22Rv1 (cell line): ENCODE results near the gene JSRP1.

Source experiments
- H3K27ac ChIP-seq: fragments of 450-650 bp; 2 replicates; pipeline ENCODE4 v1.5.1; 2017
- ZFX ChIP-seq: fragments of 450-650 bp; IDR thresholded peaks from 2 replicates; pipeline ENCODE4 v1.6.1; 2017; ENCODE audit warnings: antibody characterized with exemption, borderline replicate concordance
- TF ChIP-seq, protein P1 (sequence below): fragments of 450-650 bp; IDR thresholded peaks from 2 replicates; pipeline ENCODE4 v1.5.1; 2017; ENCODE audit warnings: mild to moderate bottlenecking

The JSRP1 gene

DNA sequence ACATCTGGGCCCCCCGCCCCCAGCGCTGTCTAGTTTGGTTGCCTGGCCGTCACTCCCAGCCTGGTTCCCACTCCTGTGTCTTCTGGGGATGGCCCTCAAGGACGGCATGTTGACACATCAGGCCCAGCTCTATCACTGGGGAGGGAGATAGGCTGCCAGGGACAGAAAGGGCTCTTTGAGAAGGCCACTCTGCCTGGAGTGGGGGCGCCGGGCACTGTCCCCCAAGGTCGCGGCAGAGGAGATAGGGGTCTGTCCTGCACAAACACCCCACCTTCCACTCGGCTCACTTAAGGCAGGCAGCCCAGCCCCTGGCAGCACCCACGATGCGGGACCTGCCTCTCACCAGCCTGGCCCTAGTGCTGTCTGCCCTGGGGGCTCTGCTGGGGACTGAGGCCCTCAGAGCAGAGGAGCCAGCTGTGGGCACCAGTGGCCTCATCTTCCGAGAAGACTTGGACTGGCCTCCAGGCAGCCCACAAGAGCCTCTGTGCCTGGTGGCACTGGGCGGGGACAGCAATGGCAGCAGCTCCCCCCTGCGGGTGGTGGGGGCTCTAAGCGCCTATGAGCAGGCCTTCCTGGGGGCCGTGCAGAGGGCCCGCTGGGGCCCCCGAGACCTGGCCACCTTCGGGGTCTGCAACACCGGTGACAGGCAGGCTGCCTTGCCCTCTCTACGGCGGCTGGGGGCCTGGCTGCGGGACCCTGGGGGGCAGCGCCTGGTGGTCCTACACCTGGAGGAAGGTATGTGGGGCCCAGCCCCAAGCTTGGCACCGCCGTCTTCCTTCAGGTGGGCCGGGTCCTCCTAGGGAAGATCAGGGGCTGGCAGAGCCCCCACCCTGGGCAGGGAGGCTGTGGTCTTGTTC is 7.0 kb downstream of the JSRP1 start, which contains the start of gene AMH:
TSS of gene AMH (plus strand) at position 314 of the 857 bp plus-strand sequence. CDS start at position 324, 10 bp downstream.
- no peak for TF ChIP-seq ZFX
- TF ChIP-seq, protein P1, sequence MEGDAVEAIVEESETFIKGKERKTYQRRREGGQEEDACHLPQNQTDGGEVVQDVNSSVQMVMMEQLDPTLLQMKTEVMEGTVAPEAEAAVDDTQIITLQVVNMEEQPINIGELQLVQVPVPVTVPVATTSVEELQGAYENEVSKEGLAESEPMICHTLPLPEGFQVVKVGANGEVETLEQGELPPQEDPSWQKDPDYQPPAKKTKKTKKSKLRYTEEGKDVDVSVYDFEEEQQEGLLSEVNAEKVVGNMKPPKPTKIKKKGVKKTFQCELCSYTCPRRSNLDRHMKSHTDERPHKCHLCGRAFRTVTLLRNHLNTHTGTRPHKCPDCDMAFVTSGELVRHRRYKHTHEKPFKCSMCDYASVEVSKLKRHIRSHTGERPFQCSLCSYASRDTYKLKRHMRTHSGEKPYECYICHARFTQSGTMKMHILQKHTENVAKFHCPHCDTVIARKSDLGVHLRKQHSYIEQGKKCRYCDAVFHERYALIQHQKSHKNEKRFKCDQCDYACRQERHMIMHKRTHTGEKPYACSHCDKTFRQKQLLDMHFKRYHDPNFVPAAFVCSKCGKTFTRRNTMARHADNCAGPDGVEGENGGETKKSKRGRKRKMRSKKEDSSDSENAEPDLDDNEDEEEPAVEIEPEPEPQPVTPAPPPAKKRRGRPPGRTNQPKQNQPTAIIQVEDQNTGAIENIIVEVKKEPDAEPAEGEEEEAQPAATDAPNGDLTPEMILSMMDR, result no peak
- 0 out of 2 replicates have a peak within 1 kb of the TSS, but pooled peaks have one; percentile 8 for H3K27ac ChIP-seq

DNA sequence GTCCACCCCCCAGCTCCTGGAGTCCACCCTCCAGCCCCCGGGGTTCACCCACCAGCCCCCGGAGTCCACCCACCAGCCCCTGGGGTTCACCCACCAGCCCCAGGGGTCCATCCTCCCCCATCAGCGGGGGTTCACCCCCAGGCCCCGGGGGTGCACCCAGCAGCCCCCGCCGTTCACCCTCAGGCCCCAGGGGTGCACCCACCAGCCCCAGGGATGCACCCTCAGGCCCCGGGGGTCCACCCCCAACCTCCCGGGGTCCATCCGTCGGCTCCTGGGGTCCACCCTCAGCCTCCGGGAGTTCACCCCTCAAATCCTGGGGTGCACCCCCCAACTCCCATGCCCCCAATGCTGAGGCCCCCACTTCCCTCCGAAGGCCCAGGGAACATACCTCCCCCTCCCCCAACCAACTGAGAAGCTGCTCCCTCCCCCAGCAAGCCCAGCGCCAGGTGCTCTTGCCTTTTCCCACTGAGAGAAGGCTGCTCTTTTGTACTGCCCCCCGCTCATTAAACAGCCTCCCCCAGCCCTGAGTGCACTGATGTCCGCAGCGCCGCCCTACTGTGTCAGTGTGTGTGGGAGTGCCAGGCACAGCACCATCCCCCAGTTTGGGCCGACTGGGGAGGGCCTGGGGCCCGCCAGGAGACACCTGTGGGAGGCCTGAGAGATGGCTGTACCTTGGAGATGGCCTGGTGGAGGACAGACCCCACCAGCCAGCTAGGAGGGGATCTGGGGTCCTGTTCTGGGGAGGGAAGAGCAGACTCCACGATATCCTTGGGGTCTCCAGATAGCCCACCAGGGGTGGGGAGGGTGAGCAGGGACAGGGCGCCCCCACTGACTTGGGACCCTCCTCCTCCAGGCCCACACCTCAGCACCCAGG is 7.8 kb downstream of the JSRP1 start:
- no peak for TF ChIP-seq ZFX
- TF ChIP-seq, protein P1, result no peak
- 0 out of 2 replicates have a peak overlapping the region, but pooled peaks have one; percentile 8 for H3K27ac ChIP-seq

DNA sequence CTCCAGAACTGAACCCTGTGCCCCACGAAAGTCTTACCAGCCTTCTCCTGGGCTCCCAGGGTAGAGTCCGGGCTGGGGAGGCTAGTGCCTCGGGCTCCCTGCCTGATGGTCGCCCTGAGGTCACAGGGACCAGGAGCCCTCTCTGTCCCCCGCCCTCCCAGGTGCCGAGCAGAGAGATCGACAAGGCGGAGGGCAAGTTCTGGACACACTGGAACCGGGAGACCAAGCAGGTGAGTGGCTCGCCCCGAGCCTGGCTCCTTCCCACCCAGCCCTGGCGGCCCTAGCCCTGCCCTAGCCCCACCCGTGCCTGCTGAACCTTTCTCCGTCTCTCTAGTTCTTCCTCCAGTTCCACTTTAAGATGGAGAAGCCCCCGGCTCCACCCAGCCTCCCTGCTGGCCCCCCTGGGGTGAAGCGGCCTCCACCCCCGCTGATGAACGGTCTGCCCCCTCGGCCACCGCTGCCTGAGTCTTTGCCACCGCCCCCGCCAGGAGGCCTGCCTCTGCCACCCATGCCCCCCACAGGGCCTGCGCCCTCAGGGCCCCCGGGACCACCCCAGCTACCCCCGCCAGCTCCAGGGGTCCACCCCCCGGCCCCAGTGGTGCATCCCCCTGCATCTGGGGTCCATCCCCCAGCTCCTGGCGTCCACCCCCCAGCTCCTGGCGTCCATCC is 8.7 kb downstream of the JSRP1 start:
- TF ChIP-seq, protein P1, result no peak
- TF ChIP-seq ZFX, result no peak
- peak overlapping the region; percentile 48 for H3K27ac ChIP-seq

DNA sequence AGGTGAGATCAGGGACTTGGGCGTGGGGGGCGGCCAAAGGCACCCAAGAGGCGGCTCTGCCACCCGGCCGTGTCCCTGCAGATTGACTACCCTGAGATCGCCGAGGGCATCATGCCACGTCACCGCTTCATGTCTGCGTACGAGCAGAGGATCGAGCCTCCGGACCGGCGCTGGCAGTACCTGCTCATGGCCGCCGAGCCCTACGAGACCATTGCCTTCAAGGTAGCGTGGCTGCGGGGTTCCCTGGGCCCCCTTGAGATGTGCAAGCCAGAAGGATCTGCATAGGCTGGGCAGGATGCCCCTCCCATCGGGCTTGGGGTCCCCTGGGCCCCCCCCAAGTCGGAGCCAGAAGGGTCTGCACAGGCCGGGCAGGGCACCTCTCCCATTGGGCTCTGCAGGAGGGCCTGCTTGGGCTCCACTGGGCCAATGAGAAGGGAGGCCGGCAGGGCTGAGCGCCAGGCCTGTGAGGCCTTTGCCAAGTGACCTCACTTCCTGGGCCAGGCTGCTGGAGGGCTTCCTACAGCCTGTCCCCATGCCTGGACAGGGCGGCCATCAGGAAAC is 9.3 kb downstream of the JSRP1 start:
- H3K27ac ChIP-seq, result peak overlapping the region; percentile 48
- TF ChIP-seq, protein P1, result no peak
- no peak for TF ChIP-seq ZFX

DNA sequence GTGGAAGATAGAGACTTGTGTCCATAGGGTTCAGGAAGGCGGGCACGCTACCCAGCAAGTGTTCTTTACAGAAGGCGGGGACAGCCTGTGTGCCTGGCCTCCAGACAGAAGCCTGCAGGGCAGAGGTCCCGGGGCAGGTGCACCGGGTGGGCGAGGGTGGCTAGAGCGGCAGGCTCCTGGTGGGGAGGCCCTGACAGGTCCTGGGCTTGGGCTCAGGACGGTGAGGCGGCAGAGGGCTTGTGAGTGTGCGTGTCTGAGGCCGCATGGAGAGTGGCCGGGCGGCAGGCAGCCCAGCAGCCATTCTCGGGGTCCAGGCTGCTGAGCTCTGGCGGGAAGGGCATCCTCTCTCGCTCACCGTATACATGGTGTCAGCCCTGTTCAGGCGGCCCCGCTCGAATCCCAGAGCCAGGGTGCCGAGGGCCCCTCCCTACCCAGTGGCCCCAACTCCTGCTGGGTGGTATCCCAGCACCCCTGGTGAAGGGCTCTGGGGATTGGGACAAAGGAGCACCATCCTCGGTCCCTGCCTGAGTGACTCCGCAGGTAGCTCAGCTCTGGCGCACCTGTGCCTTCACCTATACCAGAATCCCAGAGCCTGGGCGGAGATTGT is 10.1 kb downstream of the JSRP1 start:
- no peak for TF ChIP-seq ZFX
- TF ChIP-seq, protein P1, result no peak
- H3K27ac ChIP-seq, result 0 out of 2 replicates have a peak overlapping the region, but pooled peaks have one; percentile 48

DNA sequence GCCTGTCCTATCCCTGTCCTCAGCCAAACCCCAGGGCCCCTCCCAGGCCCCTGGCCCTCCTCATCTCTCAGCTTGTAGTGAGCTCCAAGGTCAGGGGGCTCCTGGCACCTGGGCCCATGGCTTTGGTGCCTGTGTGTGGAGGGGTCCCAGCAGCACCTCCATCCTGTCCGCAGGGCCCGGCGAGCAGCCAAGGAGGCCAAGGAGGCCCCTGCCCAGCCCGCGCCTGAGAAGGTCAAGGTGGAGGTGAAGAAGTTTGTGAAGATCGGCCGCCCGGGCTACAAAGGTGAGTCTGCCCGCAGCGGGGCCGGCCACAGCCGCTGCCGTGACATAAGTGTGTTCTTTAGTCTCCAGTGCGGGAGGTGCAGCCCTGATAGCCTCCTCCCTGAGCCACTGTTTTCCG is 10.9 kb downstream of the JSRP1 start:
- TF ChIP-seq, protein P1, result no peak
- no peak for TF ChIP-seq ZFX

More for the DNA sequence above, 10.9 kb downstream of the JSRP1 start:
- H3K27ac ChIP-seq, result no peak overlapping the region
